ENCODE data around the gene TRIM32.

TRIM32 gene

DNA sequence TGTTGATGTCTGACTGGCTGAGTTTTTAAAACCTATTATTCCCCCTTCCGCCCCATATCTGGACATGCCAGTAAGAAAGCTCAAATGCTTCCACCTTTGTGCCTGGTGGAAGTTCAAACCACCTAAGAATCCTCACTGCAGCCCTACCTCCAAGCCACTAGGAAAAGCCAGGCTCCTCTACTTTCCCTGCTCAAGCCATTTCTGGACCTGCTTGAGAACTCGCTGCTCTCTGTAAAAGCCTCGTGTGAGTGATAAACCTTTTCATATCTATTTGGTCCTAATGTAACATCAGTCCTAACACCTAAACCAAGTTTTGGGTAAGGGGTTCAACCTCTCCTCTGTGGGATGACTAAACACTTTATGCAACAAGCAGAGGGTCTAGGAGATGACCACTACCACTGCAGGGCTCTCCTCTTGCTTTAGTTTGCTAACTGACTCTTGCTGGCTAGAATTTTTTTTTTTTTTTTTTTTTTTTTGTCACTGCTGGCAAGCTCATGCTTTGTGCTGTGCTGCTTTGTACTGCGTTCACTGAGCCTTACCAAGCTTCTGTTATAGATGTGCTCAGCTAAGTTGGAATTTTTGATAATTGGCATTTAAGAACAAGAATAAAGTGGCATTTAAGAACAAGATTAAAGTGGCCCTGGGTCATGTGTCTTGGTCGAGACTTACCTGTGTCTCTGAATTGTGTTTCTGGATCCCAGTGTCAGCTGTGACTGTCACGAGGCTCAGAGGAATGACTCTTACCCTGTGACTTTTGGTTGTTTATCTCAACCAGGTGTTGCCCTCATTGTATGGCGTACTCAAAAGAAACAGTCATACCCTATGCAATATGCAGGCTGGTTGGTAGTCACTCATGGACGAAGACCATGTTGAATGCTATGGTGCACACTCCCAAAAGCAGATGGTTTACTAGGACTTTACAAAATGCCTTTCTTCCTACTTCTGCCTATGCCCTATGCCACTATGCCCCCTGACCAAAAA, 19.5 kb downstream of the TRIM32 start:
- Histone ChIP-seq H3K4me3 (no peak overlapping the region), H3K9me3 (no peaks in the 10 kb centered on the region), H3K4me1 (no peaks in the 10 kb centered on the region), H3K36me3 (peaks cover 0 to 4% (median 0%) of the 10 kb centered on the region in 3 donors), H3K27me3 (no peaks in the 10 kb centered on the region), H3K27ac (no peak overlapping the region)
- intact Hi-C loops (cut with DNase I; ENCODE audit: low total_unique reads): no loop called here
- TF ChIP-seq, protein P1, sequence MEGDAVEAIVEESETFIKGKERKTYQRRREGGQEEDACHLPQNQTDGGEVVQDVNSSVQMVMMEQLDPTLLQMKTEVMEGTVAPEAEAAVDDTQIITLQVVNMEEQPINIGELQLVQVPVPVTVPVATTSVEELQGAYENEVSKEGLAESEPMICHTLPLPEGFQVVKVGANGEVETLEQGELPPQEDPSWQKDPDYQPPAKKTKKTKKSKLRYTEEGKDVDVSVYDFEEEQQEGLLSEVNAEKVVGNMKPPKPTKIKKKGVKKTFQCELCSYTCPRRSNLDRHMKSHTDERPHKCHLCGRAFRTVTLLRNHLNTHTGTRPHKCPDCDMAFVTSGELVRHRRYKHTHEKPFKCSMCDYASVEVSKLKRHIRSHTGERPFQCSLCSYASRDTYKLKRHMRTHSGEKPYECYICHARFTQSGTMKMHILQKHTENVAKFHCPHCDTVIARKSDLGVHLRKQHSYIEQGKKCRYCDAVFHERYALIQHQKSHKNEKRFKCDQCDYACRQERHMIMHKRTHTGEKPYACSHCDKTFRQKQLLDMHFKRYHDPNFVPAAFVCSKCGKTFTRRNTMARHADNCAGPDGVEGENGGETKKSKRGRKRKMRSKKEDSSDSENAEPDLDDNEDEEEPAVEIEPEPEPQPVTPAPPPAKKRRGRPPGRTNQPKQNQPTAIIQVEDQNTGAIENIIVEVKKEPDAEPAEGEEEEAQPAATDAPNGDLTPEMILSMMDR (IDR thresholded peaks at IDR 0.05): no peak
- DNase-seq: no peak

GRCh38 chr9:116712781-116713180, 25.7 kb downstream of the TRIM32 start:
- Histone ChIP-seq H3K27me3 (no peaks in the 10 kb centered on the region), H3K27ac (no peak overlapping the region), H3K4me1 (no peaks in the 10 kb centered on the region), H3K36me3 (no peaks in the 10 kb centered on the region), H3K9me3 (no peaks in the 10 kb centered on the region), H3K4me3 (no peak overlapping the region)
- TF ChIP-seq, protein P1 (IDR thresholded peaks at IDR 0.05): no peak
- intact Hi-C loops (cut with DNase I; ENCODE audit: low total_unique reads): no loop called here
- DNase-seq: no peak

DNA sequence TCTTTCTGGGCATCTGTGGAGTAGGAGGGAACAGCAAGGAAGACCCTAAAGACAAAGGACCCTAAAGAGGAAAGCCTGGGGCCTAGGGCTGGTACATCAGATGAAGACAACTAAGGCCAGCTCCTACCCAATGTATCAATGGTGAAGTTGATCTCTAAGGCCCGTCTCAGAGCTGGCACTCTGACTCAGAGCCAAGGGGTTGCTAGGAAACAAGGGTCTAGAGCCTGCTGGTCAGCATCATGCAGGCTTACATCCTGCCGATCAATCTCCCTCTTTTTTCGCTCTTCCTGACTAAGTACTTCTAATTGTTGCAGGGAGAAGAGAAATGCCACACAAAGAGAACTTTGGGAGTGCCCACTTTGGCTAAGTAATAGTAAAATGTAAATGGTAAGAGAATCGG, 26.2 kb downstream of the TRIM32 start:
- Histone ChIP-seq H3K27ac (no peak overlapping the region), H3K4me1 (no peaks in the 10 kb centered on the region), H3K27me3 (no peaks in the 10 kb centered on the region), H3K36me3 (no peaks in the 10 kb centered on the region), H3K9me3 (no peaks in the 10 kb centered on the region), H3K4me3 (no peak overlapping the region)
- intact Hi-C loops (cut with DNase I; ENCODE audit: low total_unique reads): no loop called here
- TF ChIP-seq, protein P1 (IDR thresholded peaks at IDR 0.05): no peak
- DNase-seq: no peak

DNA sequence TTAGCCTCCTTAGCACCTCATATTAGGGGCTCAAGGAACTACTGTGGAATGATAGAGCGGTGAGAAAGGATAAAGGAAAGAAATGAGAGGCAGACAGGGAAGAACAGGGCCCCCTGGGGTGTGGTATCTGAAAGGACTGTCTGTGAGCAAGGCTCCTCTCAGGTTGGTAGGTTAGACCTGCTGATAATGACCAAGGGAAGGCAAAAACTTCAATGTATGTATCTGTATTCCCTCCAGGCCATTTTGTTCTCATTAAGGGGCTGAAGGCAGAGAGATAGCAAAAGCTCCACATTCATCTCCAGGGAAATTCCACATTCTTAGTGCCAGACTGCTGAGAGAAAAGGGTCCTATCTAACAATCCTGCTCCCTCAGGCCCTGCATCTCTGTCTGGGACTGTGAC, 28.6 kb downstream of the TRIM32 start:
- H3K4me3 ChIP-seq: no peak overlapping the region
- no peak for DNase-seq
- intact Hi-C loops (cut with DNase I; ENCODE audit: low total_unique reads): no loop called here
- H3K4me1 ChIP-seq: no peaks in the 10 kb centered on the region
- TF ChIP-seq, protein P1 (IDR thresholded peaks at IDR 0.05): no peak
- H3K9me3 ChIP-seq: no peaks in the 10 kb centered on the region
- no peak overlapping the region for H3K27ac ChIP-seq
- no peaks in the 10 kb centered on the region for H3K27me3 ChIP-seq
- no peaks in the 10 kb centered on the region for H3K36me3 ChIP-seq

GRCh38 chr9:116716438-116716837, 29.3 kb downstream of the TRIM32 start:
- no peak for DNase-seq
- intact Hi-C loops (cut with DNase I; ENCODE audit: low total_unique reads): no loop called here
- no peaks in the 10 kb centered on the region for H3K27me3 ChIP-seq

More at GRCh38 chr9:116716438-116716837, 29.3 kb downstream of the TRIM32 start:
- no peak overlapping the region for H3K27ac ChIP-seq
- no peaks in the 10 kb centered on the region for H3K36me3 ChIP-seq
- no peaks in the 10 kb centered on the region for H3K9me3 ChIP-seq
- no peaks in the 10 kb centered on the region for H3K4me1 ChIP-seq
- TF ChIP-seq, protein P1 (IDR thresholded peaks at IDR 0.05): no peak
- no peak overlapping the region for H3K4me3 ChIP-seq

Measured in tibial artery (tissue), 4 donors.